GM21423 (cell line): ENCODE measurements around the gene ELMOD1.

ENCODE experiments used
- ATAC-seq: cut with Tn5 transposase; IDR thresholded peaks from one replicate; pipeline ENCODE4 v1.9.1; 2021; ENCODE audit warnings: mild to moderate bottlenecking, moderate library complexity; ENCODE audit not compliant: unreplicated experiment

ELMOD1 gene

GRCh38 chr11:107683061-107683460 lies 92.1 kb downstream of the ELMOD1 start:
- ATAC-seq = no peak

- no peak for ATAC-seq
Measured at GRCh38 chr11:107683807-107684206, 92.9 kb downstream of the ELMOD1 start.

GRCh38 chr11:107688322-107688918 lies 97.5 kb downstream of the ELMOD1 start:
- no peak for ATAC-seq

GRCh38 chr11:107689317-107690202 lies 98.6 kb downstream of the ELMOD1 start:
- ATAC-seq = no peak

- no peak for ATAC-seq
Measured at GRCh38 chr11:107691000-107691750, 100.2 kb downstream of the ELMOD1 start.

- ATAC-seq = no peak
Measured at GRCh38 chr11:107695446-107695845, 104.5 kb downstream of the ELMOD1 start.

GRCh38 chr11:107696140-107696539 lies 105.2 kb downstream of the ELMOD1 start:
- ATAC-seq = no peak

GRCh38 chr11:107697291-107697690 lies 106.3 kb downstream of the ELMOD1 start:
- no peak for ATAC-seq

- ATAC-seq = no peak
Measured at GRCh38 chr11:107699371-107700285, 108.7 kb downstream of the ELMOD1 start.

GRCh38 chr11:107702109-107702660 lies 111.2 kb downstream of the ELMOD1 start:
- ATAC-seq = no peak

GRCh38 chr11:107702723-107703122 lies 111.8 kb downstream of the ELMOD1 start:
- ATAC-seq = no peak

GRCh38 chr11:107704451-107704850 lies 113.5 kb downstream of the ELMOD1 start:
- no peak for ATAC-seq

- no peak for ATAC-seq
Measured at GRCh38 chr11:107705027-107705426, 114.1 kb downstream of the ELMOD1 start.

- ATAC-seq = no peak
Measured at GRCh38 chr11:107706531-107706930, 115.6 kb downstream of the ELMOD1 start.

GRCh38 chr11:107707215-107707671 lies 116.3 kb downstream of the ELMOD1 start:
- no peak for ATAC-seq

GRCh38 chr11:107707807-107708206 lies 116.9 kb downstream of the ELMOD1 start:
- ATAC-seq = no peak

GRCh38 chr11:107708792-107709191 lies 117.8 kb downstream of the ELMOD1 start:
- no peak for ATAC-seq

- ATAC-seq = no peak
Measured at GRCh38 chr11:107710301-107710700, 119.4 kb downstream of the ELMOD1 start.

- ATAC-seq = no peak
Measured at GRCh38 chr11:107711861-107712755, 121.2 kb downstream of the ELMOD1 start, which contains the start of gene SLN. Gene SLN, minus strand, starts transcription at chr11:107712056.
